Smooth muscle cell of the brain vasculature (primary cell): ENCODE measurements around the gene AP2A1.

Source experiments
- DNase-seq: peaks from one replicate; pipeline ENCODE4 v3.0.0-alpha.2; 2012; ENCODE audit warnings: low read depth, low spot score

Gene AP2A1

GRCh38 chr19:49792829-49793560, 26.2 kb downstream of the AP2A1 start:
- no peak for DNase-seq

GRCh38 chr19:49793561-49793840, 26.7 kb downstream of the AP2A1 start:
- no peak for DNase-seq

GRCh38 chr19:49795615-49796014, 28.8 kb downstream of the AP2A1 start:
- no peak for DNase-seq

- no peak for DNase-seq
Observed at GRCh38 chr19:49798574-49798973, 31.8 kb downstream of the AP2A1 start.

- DNase-seq, result no peak
Observed at GRCh38 chr19:49799271-49799797, 32.5 kb downstream of the AP2A1 start.

- no peak for DNase-seq
Observed at GRCh38 chr19:49799798-49800376, 33.1 kb downstream of the AP2A1 start.

- DNase-seq, result no peak
Observed at GRCh38 chr19:49800771-49801170, 34.0 kb downstream of the AP2A1 start.

GRCh38 chr19:49801401-49801888, 34.6 kb downstream of the AP2A1 start:
- DNase-seq, result no peak

- peak; percentile 71 for DNase-seq
Observed at GRCh38 chr19:49801966-49802661, 35.3 kb downstream of the AP2A1 start.

- DNase-seq, result no peak
Observed at GRCh38 chr19:49802836-49803528, 36.2 kb downstream of the AP2A1 start.

- no peak for DNase-seq
Observed at GRCh38 chr19:49803529-49803856, 36.7 kb downstream of the AP2A1 start.

- no peak for DNase-seq
Observed at GRCh38 chr19:49805822-49806619, 39.2 kb downstream of the AP2A1 start.

- DNase-seq, result no peak
Observed at GRCh38 chr19:49806620-49806959, 39.8 kb downstream of the AP2A1 start.

- DNase-seq, result no peak
Observed at GRCh38 chr19:49807058-49807903, 40.5 kb downstream of the AP2A1 start.

GRCh38 chr19:49807904-49808675, 41.3 kb downstream of the AP2A1 start:
- no peak for DNase-seq

- peak; percentile 68 for DNase-seq
Observed at GRCh38 chr19:49808711-49809159, 41.9 kb downstream of the AP2A1 start.

- DNase-seq, result no peak
Observed at GRCh38 chr19:49809160-49809940, 42.5 kb downstream of the AP2A1 start.

GRCh38 chr19:49809941-49810389, 43.2 kb downstream of the AP2A1 start:
- DNase-seq, result no peak

GRCh38 chr19:49811328-49811727, 44.5 kb downstream of the AP2A1 start:
- no peak for DNase-seq
